GM13977 (cell line): ENCODE data around the gene USP46.

Source experiments
- DNase-seq: peaks from one replicate; pipeline ENCODE4 v3.0.0; 2012; ENCODE audit warnings: low spot score
- CTCF ChIP-seq: IDR thresholded peaks from 2 replicates; pipeline ENCODE4 v1.5.1; 2012; ENCODE audit warnings: mild to moderate bottlenecking, control low read depth; ENCODE audit not compliant: insufficient read depth; ENCODE audit errors: extremely low read depth, missing control alignments
- in situ Hi-C: fragments of 300-500 bp; cut with MboI; formaldehyde crosslinking; loops from one replicate; pipeline ENCODE4 v1.12.0; 2022; ENCODE audit warnings: low sequenced_read_pairs, low pct_unique_long_range_greater_than_20kb, mixed read lengths, inconsistent platforms; ENCODE audit not compliant: unreplicated experiment

The USP46 gene

GRCh38 chr4:52606726-52607125 lies 52.4 kb downstream of the USP46 start:
- no peak for DNase-seq
- in situ Hi-C loops = no loop called here
- no peak for TF ChIP-seq CTCF

GRCh38 chr4:52606040-52606439 lies 53.1 kb downstream of the USP46 start:
- TF ChIP-seq CTCF = no peak
- no peak for DNase-seq
- in situ Hi-C loops = no loop called here

- no peak for TF ChIP-seq CTCF
- DNase-seq = no peak
- in situ Hi-C loops = no loop called here
These were observed 54.9 kb downstream of the USP46 start for GRCh38 chr4:52604215-52604614.

GRCh38 chr4:52600275-52600674 lies 58.8 kb downstream of the USP46 start:
- TF ChIP-seq CTCF = no peak
- DNase-seq = no peak
- in situ Hi-C loops = no loop called here

- in situ Hi-C loops = no loop called here
- no peak for TF ChIP-seq CTCF
- no peak for DNase-seq
These were observed 64.1 kb downstream of the USP46 start for GRCh38 chr4:52595001-52595400.

- in situ Hi-C loops = no loop called here
- TF ChIP-seq CTCF = no peak
- DNase-seq = no peak
These were observed 66.8 kb downstream of the USP46 start for GRCh38 chr4:52592287-52592686.

- in situ Hi-C loops = no loop called here
- TF ChIP-seq CTCF = no peak
- no peak for DNase-seq
These were observed 70.1 kb downstream of the USP46 start for GRCh38 chr4:52588771-52589591.
